Measurements from ENCODE around the gene ASCL3.

ASCL3 gene

GRCh38 chr11:8932564-8933180 lies 10.1 kb downstream of the ASCL3 start, which contains the start of gene C11orf16:
Gene C11orf16 (minus strand): TSS chr11:8932947. CDS start chr11:8932308, 639 bp downstream.
- TF ChIP-seq CTCF (conservative IDR thresholded peaks at IDR 0.05; ENCODE audit: low read depth, low read length) = no peak
- DNase-seq (ENCODE audit: low read depth) = no peak
- H3K4me3 ChIP-seq (ENCODE audit: low read depth, low read length) = no peak within 1 kb of the TSS

- DNase-seq (ENCODE audit: low read depth) = no peak
- no peak overlapping the region for H3K4me3 ChIP-seq (ENCODE audit: low read depth, low read length)
- TF ChIP-seq CTCF (conservative IDR thresholded peaks at IDR 0.05; ENCODE audit: low read depth, low read length) = no peak
Observed at GRCh38 chr11:8930456-8931175, 12.2 kb downstream of the ASCL3 start.

DNA sequence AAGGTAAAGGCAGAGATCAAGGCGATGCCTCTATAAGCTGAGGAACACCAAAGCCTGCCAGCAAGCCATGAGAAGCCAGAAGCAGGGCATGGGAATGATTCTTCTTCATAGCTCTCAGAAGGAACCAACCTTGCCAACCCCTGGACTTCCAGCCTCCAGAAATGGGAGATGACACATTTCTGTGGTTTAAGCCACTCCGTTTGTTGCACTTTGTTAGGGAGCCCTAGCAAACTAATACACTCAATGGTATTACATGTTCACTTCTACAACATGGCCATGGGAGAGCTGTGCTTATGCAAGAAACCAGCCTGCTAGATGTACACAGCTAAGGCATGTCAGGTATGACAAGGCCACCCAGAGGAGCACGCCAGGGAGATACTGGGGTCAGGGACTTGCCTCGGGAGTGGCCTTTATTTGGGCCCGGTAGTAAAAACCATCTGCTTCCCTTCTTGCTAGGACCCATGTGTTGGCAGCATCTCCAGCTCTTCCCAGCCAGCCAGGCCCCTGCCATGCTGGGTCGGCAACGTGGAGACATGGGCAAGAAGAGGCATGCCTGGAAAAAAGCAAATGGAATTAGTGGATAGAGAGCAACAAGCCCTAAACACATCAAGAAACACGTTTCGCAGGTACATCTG lies 13.7 kb downstream of the ASCL3 start:
- TF ChIP-seq CTCF (conservative IDR thresholded peaks at IDR 0.05; ENCODE audit: low read depth, low read length) = no peak
- DNase-seq (ENCODE audit: low read depth) = no peak
- H3K4me3 ChIP-seq (ENCODE audit: low read depth, low read length) = no peak overlapping the region

- DNase-seq (ENCODE audit: low read depth) = no peak
- no peak for TF ChIP-seq CTCF (conservative IDR thresholded peaks at IDR 0.05; ENCODE audit: low read depth, low read length)
- no peak overlapping the region for H3K4me3 ChIP-seq (ENCODE audit: low read depth, low read length)
Observed at GRCh38 chr11:8928205-8928604, 14.6 kb downstream of the ASCL3 start.

DNA sequence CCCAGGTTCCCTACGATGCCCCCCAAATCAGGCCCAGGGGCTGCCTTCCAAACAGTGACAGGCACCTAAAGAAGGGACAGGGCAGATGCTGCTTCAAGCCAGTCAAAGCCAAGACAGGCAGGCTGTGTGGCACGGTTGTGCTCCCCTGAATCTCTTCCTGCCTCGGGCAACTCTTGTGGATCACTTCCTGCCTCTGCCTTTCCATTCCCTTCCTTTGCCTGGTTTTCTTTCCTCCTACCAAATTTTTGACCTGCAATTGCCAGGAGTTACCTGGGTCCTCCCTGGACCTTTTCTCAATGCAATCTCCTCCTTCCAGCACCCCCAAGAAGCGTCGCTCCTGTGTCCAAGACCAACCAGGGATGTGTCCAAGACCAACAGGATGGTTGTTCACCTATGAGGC lies 15.6 kb downstream of the ASCL3 start:
- no peak overlapping the region for H3K4me3 ChIP-seq (ENCODE audit: low read depth, low read length)
- no peak for TF ChIP-seq CTCF (conservative IDR thresholded peaks at IDR 0.05; ENCODE audit: low read depth, low read length)
- no peak for DNase-seq (ENCODE audit: low read depth)

- H3K4me3 ChIP-seq (ENCODE audit: low read depth, low read length) = no peak overlapping the region
- no peak for TF ChIP-seq CTCF (conservative IDR thresholded peaks at IDR 0.05; ENCODE audit: low read depth, low read length)
- no peak for DNase-seq (ENCODE audit: low read depth)
Observed at GRCh38 chr11:8926236-8926635, 16.6 kb downstream of the ASCL3 start.
